GM12892 (cell line): ENCODE data around the gene REEP2.

ENCODE experiments used
- POLR2A ChIP-seq: IDR thresholded peaks from 2 replicates; pipeline ENCODE4 v1.6.1; 2011; ENCODE audit warnings: low read depth, low read length, control low read depth
- POLR2AphosphoS5 ChIP-seq: IDR thresholded peaks from 2 replicates; pipeline ENCODE4 v1.6.1; 2011; ENCODE audit warnings: low read depth, low read length, control low read depth
- TAF1 ChIP-seq: IDR thresholded peaks from 2 replicates; pipeline ENCODE4 v1.6.1; 2011; ENCODE audit warnings: low read depth, mild to moderate bottlenecking, control low read depth, low read length, borderline replicate concordance

GRCh38 chr5:138467711-138468132 is 28.9 kb downstream of the REEP2 start:
- peak; percentile 55; the same call in 1 of the 2 replicates for TF ChIP-seq POLR2A
- TF ChIP-seq TAF1 = no peak
- TF ChIP-seq POLR2AphosphoS5 = peak; percentile 86
